ENCODE data around the gene C1orf94.

The C1orf94 gene, protein sequence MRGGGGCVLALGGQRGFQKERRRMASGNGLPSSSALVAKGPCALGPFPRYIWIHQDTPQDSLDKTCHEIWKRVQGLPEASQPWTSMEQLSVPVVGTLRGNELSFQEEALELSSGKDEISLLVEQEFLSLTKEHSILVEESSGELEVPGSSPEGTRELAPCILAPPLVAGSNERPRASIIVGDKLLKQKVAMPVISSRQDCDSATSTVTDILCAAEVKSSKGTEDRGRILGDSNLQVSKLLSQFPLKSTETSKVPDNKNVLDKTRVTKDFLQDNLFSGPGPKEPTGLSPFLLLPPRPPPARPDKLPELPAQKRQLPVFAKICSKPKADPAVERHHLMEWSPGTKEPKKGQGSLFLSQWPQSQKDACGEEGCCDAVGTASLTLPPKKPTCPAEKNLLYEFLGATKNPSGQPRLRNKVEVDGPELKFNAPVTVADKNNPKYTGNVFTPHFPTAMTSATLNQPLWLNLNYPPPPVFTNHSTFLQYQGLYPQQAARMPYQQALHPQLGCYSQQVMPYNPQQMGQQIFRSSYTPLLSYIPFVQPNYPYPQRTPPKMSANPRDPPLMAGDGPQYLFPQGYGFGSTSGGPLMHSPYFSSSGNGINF

GRCh38 chr1:34176830-34177603, at the start of gene C1orf94:
Gene C1orf94, plus strand, starts transcription at chr1:34176907. Its CDS starts 883 bp downstream, at chr1:34177790.
- no peak for DNase-seq (ENCODE audit: low read depth)

- no peak for DNase-seq (ENCODE audit: low read depth)
Observed at GRCh38 chr1:34127006-34128000, 49.4 kb upstream of the C1orf94 start.

- DNase-seq (ENCODE audit: low read depth), result no peak
Observed at GRCh38 chr1:34128186-34128889, 48.4 kb upstream of the C1orf94 start.

GRCh38 chr1:34129630-34130029, 47.1 kb upstream of the C1orf94 start:
- DNase-seq (ENCODE audit: low read depth), result no peak

- DNase-seq (ENCODE audit: low read depth), result no peak
Observed at GRCh38 chr1:34130306-34130705, 46.4 kb upstream of the C1orf94 start.

- no peak for DNase-seq (ENCODE audit: low read depth)
Observed at GRCh38 chr1:34131396-34132160, 45.1 kb upstream of the C1orf94 start.

DNA sequence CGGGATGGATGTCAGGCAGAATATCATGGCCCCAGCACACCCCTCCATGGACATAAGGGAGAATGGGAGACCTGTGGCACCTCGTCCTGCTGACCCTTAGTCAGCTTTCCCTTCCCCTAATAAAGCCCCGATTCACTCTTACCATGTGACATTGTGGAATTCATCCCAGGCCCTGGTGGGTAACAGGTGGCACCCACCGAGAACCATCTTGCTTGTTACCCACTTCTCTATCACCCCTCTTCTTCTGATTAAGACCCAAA, 44.6 kb upstream of the C1orf94 start:
- no peak for DNase-seq (ENCODE audit: low read depth)

GRCh38 chr1:34137411-34137810, 39.3 kb upstream of the C1orf94 start:
- no peak for DNase-seq (ENCODE audit: low read depth)

DNA sequence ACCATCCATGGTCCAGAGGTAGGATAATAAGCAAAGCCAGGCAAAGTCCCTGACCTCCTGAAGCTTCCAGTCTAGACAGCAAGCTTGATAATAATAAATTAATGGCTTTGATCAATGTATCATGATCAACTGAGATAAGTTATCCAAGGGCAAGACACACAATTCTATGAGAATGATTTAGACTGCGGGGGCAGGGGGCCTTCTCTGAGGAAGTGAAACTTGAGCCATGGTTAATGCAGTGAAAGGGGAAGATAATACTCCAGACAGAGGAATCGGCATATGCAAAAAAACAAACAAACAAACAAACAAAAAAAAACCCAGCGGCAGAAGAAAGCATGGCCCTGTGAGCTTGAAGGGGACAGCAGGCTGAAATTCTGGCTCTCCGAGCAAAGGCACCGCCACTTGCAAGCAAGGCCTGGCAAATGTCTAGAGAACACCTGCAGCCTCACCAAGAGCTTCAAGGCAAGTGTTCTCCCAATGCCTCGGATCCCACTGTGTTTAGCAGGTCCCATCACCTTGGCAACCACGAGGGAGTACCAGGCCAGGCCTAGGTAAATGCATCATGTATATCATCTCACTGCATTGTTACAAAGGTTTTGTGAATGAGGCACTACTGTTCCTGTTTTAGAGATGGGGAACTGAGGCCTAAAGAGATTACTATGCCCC, 36.6 kb upstream of the C1orf94 start:
- DNase-seq (ENCODE audit: low read depth), result no peak

GRCh38 chr1:34143975-34144374, 32.7 kb upstream of the C1orf94 start:
- no peak for DNase-seq (ENCODE audit: low read depth)

DNA sequence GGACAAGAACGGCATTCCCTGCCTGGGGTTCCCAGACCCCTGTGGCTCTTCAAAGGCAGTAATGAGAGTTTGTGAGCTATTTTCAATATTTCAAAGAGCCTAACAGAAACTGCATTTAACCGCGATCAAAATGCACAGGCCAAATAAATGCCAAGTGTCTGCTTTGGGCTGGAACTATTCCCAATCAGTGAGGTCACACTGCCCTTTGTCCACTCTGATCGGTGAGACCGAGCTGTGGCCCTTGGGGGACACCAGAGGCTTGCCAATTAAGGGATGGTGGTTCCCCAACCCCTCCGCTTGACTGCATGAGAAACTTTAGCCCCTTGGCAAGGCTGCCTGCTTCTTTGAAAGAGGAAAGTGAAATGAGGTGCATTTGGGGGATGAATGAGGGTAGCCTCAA, 31.9 kb upstream of the C1orf94 start:
- DNase-seq (ENCODE audit: low read depth), result no peak

GRCh38 chr1:34147301-34147700, 29.4 kb upstream of the C1orf94 start:
- no peak for DNase-seq (ENCODE audit: low read depth)

GRCh38 chr1:34149501-34149900, 27.2 kb upstream of the C1orf94 start:
- no peak for DNase-seq (ENCODE audit: low read depth)

DNA sequence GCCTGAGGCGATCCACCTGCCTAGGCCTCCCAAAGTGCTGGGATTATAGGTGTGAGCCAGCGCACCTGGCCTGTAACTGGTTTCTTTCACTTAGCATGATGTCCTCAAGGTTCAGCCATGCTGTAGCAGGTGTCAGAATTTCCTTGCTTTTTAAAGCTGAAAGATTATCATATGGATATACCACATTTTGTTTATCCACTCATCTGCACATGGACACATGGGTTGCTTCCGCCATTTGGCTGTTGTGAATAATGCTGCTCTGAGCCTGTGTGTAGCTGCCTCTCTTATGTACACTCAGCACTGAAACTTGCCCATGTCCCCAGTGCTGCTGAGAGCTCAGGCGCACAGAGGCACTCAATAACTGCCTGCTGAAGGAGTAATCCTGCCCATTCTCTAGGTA, 23.5 kb upstream of the C1orf94 start:
- DNase-seq (ENCODE audit: low read depth), result no peak

DNA sequence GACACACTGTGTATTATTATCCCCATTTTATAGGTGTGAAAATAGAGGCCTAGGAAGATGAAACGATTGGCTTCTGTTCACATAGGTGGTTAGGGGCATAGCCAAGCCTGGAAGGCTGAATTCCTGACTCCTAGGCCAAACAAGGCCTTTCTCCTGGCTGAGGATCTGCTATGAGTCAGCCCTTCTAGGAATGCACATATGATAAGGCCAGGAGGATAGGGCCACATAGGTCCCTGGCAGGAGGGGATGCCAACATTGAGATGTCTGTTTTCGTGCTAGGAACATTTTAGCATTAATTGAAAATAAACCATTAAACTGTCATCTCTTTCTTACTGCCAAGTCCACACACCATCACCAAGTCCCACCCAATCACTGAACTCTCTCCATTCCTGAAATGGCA, 20.8 kb upstream of the C1orf94 start:
- DNase-seq (ENCODE audit: low read depth), result no peak

GRCh38 chr1:34156739-34157138, 20.0 kb upstream of the C1orf94 start:
- no peak for DNase-seq (ENCODE audit: low read depth)

GRCh38 chr1:34162852-34163766, 13.6 kb upstream of the C1orf94 start:
- no peak for DNase-seq (ENCODE audit: low read depth)

GRCh38 chr1:34163792-34164731, 12.6 kb upstream of the C1orf94 start:
- DNase-seq (ENCODE audit: low read depth), result no peak

Data from activated T-helper 1 cell treated with Interleukin-2 at 50 U/mL for 16 hours (primary cell).